Panc1 (cell line): ENCODE data around the gene L3MBTL3.

Source experiments
- CTCF ChIP-seq: fragments of 450-650 bp; IDR thresholded peaks from 2 replicates; pipeline ENCODE4 v1.5.1; 2017; ENCODE audit warnings: mild to moderate bottlenecking
- POLR2AphosphoS5 ChIP-seq: IDR thresholded peaks from 2 replicates; pipeline ENCODE4 v1.6.1; 2012; ENCODE audit warnings: mild to moderate bottlenecking, low read depth, low read length, moderate library complexity

GRCh38 chr6:130041594-130041993 is 23.2 kb downstream of the L3MBTL3 start:
- no peak for TF ChIP-seq CTCF
- no peak for TF ChIP-seq POLR2AphosphoS5
